ENCODE data around the gene PLD1.

The PLD1 gene

GRCh38 chr3:171755015-171755589, 55.2 kb downstream of the PLD1 start:
- H3K4me1 ChIP-seq (ENCODE audit: insufficient read depth, low read length, poor library complexity, severe bottlenecking), result no peaks in the 10 kb centered on the region
- H3K9ac ChIP-seq (ENCODE audit: low read depth, low read length, poor library complexity, severe bottlenecking), result no peak overlapping the region
- H3K27me3 ChIP-seq (ENCODE audit: insufficient read depth, low read length, poor library complexity, severe bottlenecking), result no peaks in the 10 kb centered on the region
- H3K9me2 ChIP-seq (replicated peaks; ENCODE audit: low read depth, low read length), result no peaks in the 10 kb centered on the region
- TF ChIP-seq EZH2phosphoT487 (IDR thresholded peaks at IDR 0.05; ENCODE audit: borderline replicate concordance), result no peak
- no peak for TF ChIP-seq CTCF (conservative IDR thresholded peaks at IDR 0.05; ENCODE audit: low read length)
- H3F3A ChIP-seq (ENCODE audit: low read depth), result no peaks in the 10 kb centered on the region
- no peaks in the 10 kb centered on the region for H3K79me2 ChIP-seq (ENCODE audit: insufficient read depth, low read length)
- H3K36me3 ChIP-seq (ENCODE audit: insufficient read depth, low read length), result no peaks in the 10 kb centered on the region
- H3K4me2 ChIP-seq (ENCODE audit: low read depth, low read length, poor library complexity, severe bottlenecking), result no peak overlapping the region
- no peaks in the 10 kb centered on the region for H3K9me3 ChIP-seq (ENCODE audit: insufficient read depth, low read depth, low read length)
- no peak overlapping the region for H3K4me3 ChIP-seq (ENCODE audit: low read length, poor library complexity, severe bottlenecking)
- H2AFZ ChIP-seq (ENCODE audit: low read length), result no peak overlapping the region
- H4K20me1 ChIP-seq (ENCODE audit: insufficient read depth, low read length, poor library complexity, severe bottlenecking), result no peaks in the 10 kb centered on the region

GRCh38 chr3:171753665-171754408, 56.4 kb downstream of the PLD1 start:
- Histone ChIP-seq H3K9me2 (replicated peaks; ENCODE audit: low read depth, low read length) (no peaks in the 10 kb centered on the region), H3K36me3 (ENCODE audit: insufficient read depth, low read length) (no peaks in the 10 kb centered on the region), H2AFZ (ENCODE audit: low read length) (no peak overlapping the region), H3K4me3 (ENCODE audit: low read length, poor library complexity, severe bottlenecking) (no peak overlapping the region), H3K4me2 (ENCODE audit: low read depth, low read length, poor library complexity, severe bottlenecking) (no peak overlapping the region), H3K9ac (ENCODE audit: low read depth, low read length, poor library complexity, severe bottlenecking) (no peak overlapping the region), H3K27me3 (ENCODE audit: insufficient read depth, low read length, poor library complexity, severe bottlenecking) (no peaks in the 10 kb centered on the region), H3F3A (ENCODE audit: low read depth) (no peaks in the 10 kb centered on the region), H3K79me2 (ENCODE audit: insufficient read depth, low read length) (no peaks in the 10 kb centered on the region), H3K4me1 (ENCODE audit: insufficient read depth, low read length, poor library complexity, severe bottlenecking) (no peaks in the 10 kb centered on the region), H4K20me1 (ENCODE audit: insufficient read depth, low read length, poor library complexity, severe bottlenecking) (no peaks in the 10 kb centered on the region), H3K9me3 (ENCODE audit: insufficient read depth, low read depth, low read length) (no peaks in the 10 kb centered on the region)
- TF ChIP-seq CTCF (conservative IDR thresholded peaks at IDR 0.05; ENCODE audit: low read length), result no peak

- H3K9me2 ChIP-seq (replicated peaks; ENCODE audit: low read depth, low read length), result no peaks in the 10 kb centered on the region
- no peaks in the 10 kb centered on the region for H3K36me3 ChIP-seq (ENCODE audit: insufficient read depth, low read length)
- H3K9ac ChIP-seq (ENCODE audit: low read depth, low read length, poor library complexity, severe bottlenecking), result no peak overlapping the region
- no peaks in the 10 kb centered on the region for H3K4me1 ChIP-seq (ENCODE audit: insufficient read depth, low read length, poor library complexity, severe bottlenecking)
- H2AFZ ChIP-seq (ENCODE audit: low read length), result no peak overlapping the region
- no peak overlapping the region for H3K4me2 ChIP-seq (ENCODE audit: low read depth, low read length, poor library complexity, severe bottlenecking)
- TF ChIP-seq EZH2phosphoT487 (IDR thresholded peaks at IDR 0.05; ENCODE audit: borderline replicate concordance), result no peak
- TF ChIP-seq CTCF (conservative IDR thresholded peaks at IDR 0.05; ENCODE audit: low read length), result no peak
- no peaks in the 10 kb centered on the region for H3K79me2 ChIP-seq (ENCODE audit: insufficient read depth, low read length)
- no peak overlapping the region for H3K4me3 ChIP-seq (ENCODE audit: low read length, poor library complexity, severe bottlenecking)
- H3K27me3 ChIP-seq (ENCODE audit: insufficient read depth, low read length, poor library complexity, severe bottlenecking), result no peaks in the 10 kb centered on the region
- H3K9me3 ChIP-seq (ENCODE audit: insufficient read depth, low read depth, low read length), result no peaks in the 10 kb centered on the region
- H4K20me1 ChIP-seq (ENCODE audit: insufficient read depth, low read length, poor library complexity, severe bottlenecking), result no peaks in the 10 kb centered on the region
- no peaks in the 10 kb centered on the region for H3F3A ChIP-seq (ENCODE audit: low read depth)
Measured at GRCh38 chr3:171753025-171753472, 57.2 kb downstream of the PLD1 start.
